Activated CD8-positive, alpha-beta T cell treated with anti-CD3 and anti-CD28 coated beads for 36 hours (primary cell): ENCODE data around the gene SH3BP1. TPM values are rescaled to one million over a fixed set of nuclear protein-coding genes. Genes with fewer than 3 reads are reported as not detected.

Experiments used
- ATAC-seq: fragments of 200-7000 bp; cut with Tn5 transposase; one replicate; pipeline ENCODE4 v1.10.0; 2021; ENCODE audit warnings: mild to moderate bottlenecking, moderate library complexity
- CTCF ChIA-PET: fragments of 350-600 bp; sonication (Branson Sonifier 250); formaldehyde crosslinking; loops from one replicate; lab custom pipeline; 2021; ENCODE audit warnings: antibody characterized with exemption; lab: Charles Lee
- POLR2A ChIA-PET: fragments of 350-600 bp; sonication (Branson Sonifier 250); formaldehyde crosslinking; loops from one replicate; lab custom pipeline; 2021; ENCODE audit warnings: antibody characterized with exemption; lab: Charles Lee
- DNase-seq: peaks from one replicate; pipeline ENCODE4 v3.0.0-alpha.2; 2020
- H3K27ac Mint-ChIP-seq: one replicate; pipeline ENCODE4 v1.8.0; 2021; ENCODE audit warnings: mild to moderate bottlenecking, mixed read lengths
- H3K27me3 Mint-ChIP-seq: one replicate; pipeline ENCODE4 v1.8.0; 2021; ENCODE audit warnings: mixed read lengths
- H3K36me3 Mint-ChIP-seq: one replicate; pipeline ENCODE4 v1.8.0; 2021; ENCODE audit warnings: low read depth, mixed read lengths
- H3K4me1 Mint-ChIP-seq: one replicate; pipeline ENCODE4 v1.8.0; 2021; ENCODE audit warnings: low read depth, mixed read lengths
- H3K4me3 Mint-ChIP-seq: one replicate; pipeline ENCODE4 v1.8.0; 2021; ENCODE audit warnings: mild to moderate bottlenecking, moderate library complexity, mixed read lengths
- H3K9me3 Mint-ChIP-seq: one replicate; pipeline ENCODE4 v1.8.0; 2021; ENCODE audit warnings: mixed read lengths
- intact Hi-C: fragments of 100-400 bp; cut with micrococcal nuclease; formaldehyde crosslinking; loops from one replicate; pipeline ENCODE4 v1.10.0; 2022
- total RNA-seq, 2 experiments: library from RNA; stranded (reverse); gene quantifications; one replicate each; pipeline ENCODE4 v1.2.3, GENCODE V29; 2021
- TF ChIP-seq, protein P1 (sequence below): fragments of 200-600 bp; IDR thresholded peaks from one replicate; pipeline ENCODE4 v1.8.0; 2022; ENCODE audit warnings: antibody characterized with exemption, mild to moderate bottlenecking

Gene SH3BP1
- total RNA-seq, 2 experiments from 2014 or later, result 122 to 128 TPM

DNA sequence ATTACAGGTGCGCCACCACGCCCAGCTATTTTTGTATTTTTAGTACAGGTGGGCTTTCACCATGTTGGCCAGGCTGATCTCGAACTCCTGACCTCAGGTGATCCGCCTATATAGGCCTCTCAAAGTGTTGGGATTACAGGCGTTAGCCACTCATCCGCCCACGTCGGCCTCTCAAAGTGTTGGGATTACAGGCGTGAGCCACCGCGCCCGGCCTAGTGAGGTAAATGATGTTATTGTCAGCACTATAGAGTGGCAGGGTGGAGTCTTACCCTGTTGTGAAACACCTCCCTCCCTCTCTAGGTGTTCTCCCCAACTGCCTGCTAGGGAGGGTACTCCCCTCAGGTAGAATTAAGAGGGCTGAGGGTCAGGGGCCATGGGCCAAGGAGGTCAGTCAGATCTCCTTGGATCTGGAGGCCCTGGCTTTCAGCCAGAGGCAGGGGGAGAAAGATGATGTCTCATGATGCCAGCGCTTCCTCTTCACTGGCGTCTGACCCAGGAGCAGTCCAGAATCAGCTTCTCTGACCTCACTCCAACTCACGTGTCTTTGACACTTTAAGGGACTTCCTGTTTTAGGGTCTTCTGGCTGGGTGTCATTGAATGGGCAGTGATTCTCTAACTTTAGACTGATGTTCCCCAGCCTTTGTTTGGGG lies 28.9 kb upstream of the SH3BP1 start:
- TF ChIP-seq, protein P1, sequence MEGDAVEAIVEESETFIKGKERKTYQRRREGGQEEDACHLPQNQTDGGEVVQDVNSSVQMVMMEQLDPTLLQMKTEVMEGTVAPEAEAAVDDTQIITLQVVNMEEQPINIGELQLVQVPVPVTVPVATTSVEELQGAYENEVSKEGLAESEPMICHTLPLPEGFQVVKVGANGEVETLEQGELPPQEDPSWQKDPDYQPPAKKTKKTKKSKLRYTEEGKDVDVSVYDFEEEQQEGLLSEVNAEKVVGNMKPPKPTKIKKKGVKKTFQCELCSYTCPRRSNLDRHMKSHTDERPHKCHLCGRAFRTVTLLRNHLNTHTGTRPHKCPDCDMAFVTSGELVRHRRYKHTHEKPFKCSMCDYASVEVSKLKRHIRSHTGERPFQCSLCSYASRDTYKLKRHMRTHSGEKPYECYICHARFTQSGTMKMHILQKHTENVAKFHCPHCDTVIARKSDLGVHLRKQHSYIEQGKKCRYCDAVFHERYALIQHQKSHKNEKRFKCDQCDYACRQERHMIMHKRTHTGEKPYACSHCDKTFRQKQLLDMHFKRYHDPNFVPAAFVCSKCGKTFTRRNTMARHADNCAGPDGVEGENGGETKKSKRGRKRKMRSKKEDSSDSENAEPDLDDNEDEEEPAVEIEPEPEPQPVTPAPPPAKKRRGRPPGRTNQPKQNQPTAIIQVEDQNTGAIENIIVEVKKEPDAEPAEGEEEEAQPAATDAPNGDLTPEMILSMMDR, result no peak
- ATAC-seq (no peak), DNase-seq (no peak)
- CTCF ChIA-PET, result interaction anchor here (6.1 to 41.4 kb wide), 2 partner anchors 15 to 46 kb away, joined by 119 to 1770 read pairs; partner anchors contain the start of genes LGALS1, NOL12, PDXP and SH3BP1
- Mint-ChIP-seq H3K27ac (peak overlapping the region; percentile 53), H3K9me3 (no peaks in the 10 kb centered on the region), H3K4me1 (peaks cover 33% of the 10 kb centered on the region), H3K27me3 (no peaks in the 10 kb centered on the region), H3K4me3 (peak overlapping the region; percentile 91), H3K36me3 (peaks cover 7% of the 10 kb centered on the region)
- POLR2A ChIA-PET, result interaction anchor here (0.8 to 3.6 kb wide), 8 partner anchors 9 to 88 kb away, joined by 3 to 30 read pairs (median 7); partner anchors contain the start of genes LGALS1 and NOL12
- intact Hi-C loops, result no loop called here

- ATAC-seq (no peak), DNase-seq (no peak)
- TF ChIP-seq, protein P1, result no peak
- peaks cover 7% of the 10 kb centered on the region for H3K36me3 Mint-ChIP-seq
- intact Hi-C loops, result no loop called here
- no peaks in the 10 kb centered on the region for H3K9me3 Mint-ChIP-seq
- H3K27me3 Mint-ChIP-seq, result no peaks in the 10 kb centered on the region
- H3K4me3 Mint-ChIP-seq, result no peak overlapping the region
- H3K4me1 Mint-ChIP-seq, result peaks cover 29% of the 10 kb centered on the region
- ChIA-PET CTCF (interaction anchor here (1.2 to 41.4 kb wide), 3 partner anchors 16 to 45 kb away, joined by 3 to 1770 read pairs (median 119); partner anchors contain the start of genes LGALS1, NOL12, PDXP and SH3BP1), POLR2A (interaction anchor here (3.6 kb wide), 1 partner anchor 8 kb away, joined by 28 read pairs; no protein-coding TSS in a partner anchor)
- H3K27ac Mint-ChIP-seq, result peak overlapping the region; percentile 53
These were observed 28.3 kb upstream of the SH3BP1 start for GRCh38 chr22:37611207-37611606.

GRCh38 chr22:37616201-37617083 lies 23.0 kb upstream of the SH3BP1 start:
- peaks cover 8% of the 10 kb centered on the region for H3K36me3 Mint-ChIP-seq
- intact Hi-C loops, result no loop called here
- H3K4me1 Mint-ChIP-seq, result peaks cover 4% of the 10 kb centered on the region
- no peak overlapping the region for H3K27ac Mint-ChIP-seq
- H3K27me3 Mint-ChIP-seq, result no peaks in the 10 kb centered on the region
- no peak overlapping the region for H3K4me3 Mint-ChIP-seq
- DNase-seq (no peak), ATAC-seq (no peak)
- POLR2A ChIA-PET, result interaction anchor here (1.3 to 2.0 kb wide), 2 partner anchors 10 to 22 kb away, joined by 4 to 6 read pairs; no protein-coding TSS in a partner anchor
- no peaks in the 10 kb centered on the region for H3K9me3 Mint-ChIP-seq
- TF ChIP-seq, protein P1, result no peak
- CTCF ChIA-PET, result interaction anchor here (1.4 to 41.4 kb wide), 3 partner anchors 9 to 40 kb away, joined by 4 to 1770 read pairs (median 20); partner anchors contain the start of genes LGALS1, NOL12, PDXP and SH3BP1

- no peak for DNase-seq
- H3K4me3 Mint-ChIP-seq, result no peak overlapping the region
- peaks cover 8% of the 10 kb centered on the region for H3K36me3 Mint-ChIP-seq
- TF ChIP-seq, protein P1, result no peak
- intact Hi-C loops, result no loop called here
- H3K27ac Mint-ChIP-seq, result no peak overlapping the region
- H3K4me1 Mint-ChIP-seq, result peaks cover 3% of the 10 kb centered on the region
- no peak for ATAC-seq
- H3K9me3 Mint-ChIP-seq, result no peaks in the 10 kb centered on the region
- ChIA-PET CTCF (interaction anchor here (3.3 to 41.4 kb wide), 2 partner anchors 10 to 39 kb away, joined by 20 to 1770 read pairs; partner anchors contain the start of genes LGALS1, NOL12, PDXP and SH3BP1), POLR2A (interaction anchor here (1.0 to 5.0 kb wide), 5 partner anchors 8 to 63 kb away, joined by 4 to 28 read pairs (median 4); partner anchors contain the start of gene GGA1)
- no peaks in the 10 kb centered on the region for H3K27me3 Mint-ChIP-seq
These were observed 22.0 kb upstream of the SH3BP1 start for GRCh38 chr22:37617431-37617830.
